IMR-90 (cell line): ENCODE data around the gene FAT2. TPM values are rescaled to one million over a fixed set of nuclear protein-coding genes. Genes with fewer than 3 reads are reported as not detected.

ENCODE experiments used
- ATAC-seq: fragments of 200-7000 bp; cut with Tn5 transposase; 2 replicates; pipeline ENCODE4 v1.9.1; 2020; ENCODE audit warnings: low read depth, mild to moderate bottlenecking, moderate library complexity
- BruUV-seq: library from RNA; stranded (reverse); fragments of 400-500 nt; replicated peaks from 2 replicates; lab custom pipeline; 2021; lab: Mats Ljungman, UMichigan
- CTCF ChIA-PET: fragments of 300-600 bp; formaldehyde crosslinking; extraction: SDS; loops from one replicate; lab custom pipeline; 2021; ENCODE audit warnings: antibody characterized with exemption; lab: Yijun Ruan, JAX
- POLR2A ChIA-PET: fragments of 300-600 bp; sonication (Branson Sonifier 250); formaldehyde crosslinking; loops from one replicate; lab custom pipeline; 2022; ENCODE audit warnings: antibody characterized with exemption; ENCODE audit not compliant: unreplicated experiment; lab: Charles Lee
- DNase-seq: peaks from one replicate; pipeline ENCODE4 v3.0.0; 2013
- H2AFZ ChIP-seq: replicated peaks from 2 replicates; pipeline ENCODE3; 2013; ENCODE audit warnings: low read length, mild to moderate bottlenecking; ENCODE audit not compliant: poor library complexity
- H2AK5ac ChIP-seq: 2 replicates; pipeline ENCODE4 v1.6.1; 2013; ENCODE audit warnings: low read depth, low read length, inconsistent platforms
- H2AK9ac ChIP-seq: replicated peaks from 2 replicates; pipeline ENCODE3; 2013; ENCODE audit warnings: mild to moderate bottlenecking, low read depth, low read length, moderate library complexity; ENCODE audit not compliant: poor library complexity
- H2BK120ac ChIP-seq: 2 replicates; pipeline ENCODE4 v1.6.1; 2013; ENCODE audit warnings: low read depth, low read length, inconsistent platforms
- H2BK15ac ChIP-seq: 3 replicates; pipeline ENCODE4 v1.6.1; 2013; ENCODE audit warnings: low read depth, low read length, inconsistent platforms
- H2BK20ac ChIP-seq: 2 replicates; pipeline ENCODE4 v1.6.1; 2013; ENCODE audit warnings: low read depth, mild to moderate bottlenecking, inconsistent platforms, low read length, moderate library complexity
- H2BK5ac ChIP-seq: 2 replicates; pipeline ENCODE4 v1.6.1; 2013; ENCODE audit warnings: mild to moderate bottlenecking, low read depth, low read length, inconsistent platforms; ENCODE audit not compliant: poor library complexity, severe bottlenecking
- H3K14ac ChIP-seq: replicated peaks from 2 replicates; pipeline ENCODE4 v1.6.1; 2013; ENCODE audit warnings: low read depth, low read length, inconsistent platforms
- H3K18ac ChIP-seq: 2 replicates; pipeline ENCODE4 v1.6.1; 2013; ENCODE audit warnings: low read depth, low read length, control low read depth
- H3K23ac ChIP-seq: 2 replicates; pipeline ENCODE4 v1.6.1; 2013; ENCODE audit warnings: low read depth, low read length, inconsistent platforms
- H3K27ac ChIP-seq: 2 replicates; pipeline ENCODE4 v1.5.1; 2013; ENCODE audit warnings: mild to moderate bottlenecking, control low read depth, low read length; ENCODE audit not compliant: insufficient read depth
- H3K27me3 ChIP-seq: 2 replicates; pipeline ENCODE4 v1.6.1; 2013; ENCODE audit warnings: low read length; ENCODE audit not compliant: control insufficient read depth, insufficient read depth
- H3K36me3 ChIP-seq: 2 replicates; pipeline ENCODE4 v1.6.1; 2013; ENCODE audit warnings: low read length, mixed read lengths; ENCODE audit not compliant: control insufficient read depth, insufficient read depth
- H3K4ac ChIP-seq: 2 replicates; pipeline ENCODE4 v1.6.1; 2013; ENCODE audit warnings: low read depth, low read length, inconsistent platforms
- H3K4me1 ChIP-seq: 2 replicates; pipeline ENCODE4 v1.6.1; 2013; ENCODE audit warnings: low read length, mixed read lengths; ENCODE audit not compliant: control insufficient read depth, insufficient read depth
- H3K4me2 ChIP-seq: 2 replicates; pipeline ENCODE4 v1.6.1; 2013; ENCODE audit warnings: low read depth, mild to moderate bottlenecking, control low read depth, low read length, moderate library complexity
- H3K4me3 ChIP-seq: 2 replicates; pipeline ENCODE4 v1.5.1; 2013; ENCODE audit warnings: low read depth, mild to moderate bottlenecking, control low read depth, low read length, moderate library complexity; ENCODE audit not compliant: insufficient read depth
- H3K56ac ChIP-seq: 2 replicates; pipeline ENCODE4 v1.6.1; 2013; ENCODE audit warnings: low read length, inconsistent platforms; ENCODE audit not compliant: insufficient read depth; ENCODE audit errors: extremely low read depth
- H3K79me1 ChIP-seq, 2 experiments: 2 replicates each; pipeline ENCODE4 v1.6.1; 2013; ENCODE audit warnings: low read length in 2 of 2, inconsistent platforms in 1 of 2, low read depth in 1 of 2
- H3K9ac ChIP-seq: 2 replicates; pipeline ENCODE4 v1.6.1; 2013; ENCODE audit warnings: low read depth, low read length, control low read depth
- H3K9me1 ChIP-seq: 2 replicates; pipeline ENCODE4 v1.6.1; 2013; ENCODE audit warnings: low read length, inconsistent platforms; ENCODE audit not compliant: insufficient read depth
- H3K9me3 ChIP-seq: 2 replicates; pipeline ENCODE4 v1.6.1; 2013; ENCODE audit warnings: low read length; ENCODE audit not compliant: control insufficient read depth, insufficient read depth
- H4K20me1 ChIP-seq: 2 replicates; pipeline ENCODE4 v1.6.1; 2013; ENCODE audit warnings: low read length, inconsistent platforms; ENCODE audit not compliant: insufficient read depth
- H4K5ac ChIP-seq: 2 replicates; pipeline ENCODE4 v1.6.1; 2013; ENCODE audit warnings: mild to moderate bottlenecking, low read depth, low read length, control low read depth
- H4K8ac ChIP-seq, 2 experiments: 2 replicates each; pipeline ENCODE4 v1.6.1; 2013; ENCODE audit warnings: low read depth in 2 of 2, low read length in 2 of 2, control low read depth in 1 of 2, inconsistent platforms in 1 of 2
- H4K91ac ChIP-seq: 2 replicates; pipeline ENCODE4 v1.6.1; 2013; ENCODE audit warnings: low read depth, low read length, inconsistent platforms; ENCODE audit not compliant: insufficient read depth
- BHLHE40 ChIP-seq: fragments of 150-350 bp; IDR thresholded peaks from 2 replicates; pipeline ENCODE4 v1.6.1; 2016; ENCODE audit warnings: mild to moderate bottlenecking, low read depth, low read length
- CEBPB ChIP-seq: IDR thresholded peaks from 2 replicates; pipeline ENCODE4 v1.6.1; 2012; ENCODE audit warnings: low read depth, low read length, improper control_type of control experiment
- CHD1 ChIP-seq: IDR thresholded peaks from 2 replicates; pipeline ENCODE4 v1.6.1; 2012; ENCODE audit warnings: low read depth, low read length, improper control_type of control experiment
- CTCF ChIP-seq: conservative IDR thresholded peaks from 2 replicates; pipeline ENCODE4 v1.5.1; 2012; ENCODE audit warnings: mild to moderate bottlenecking, low read depth, low read length, improper control_type of control experiment
- MXI1 ChIP-seq: IDR thresholded peaks from 2 replicates; pipeline ENCODE4 v1.6.1; 2012; ENCODE audit warnings: low read depth, mild to moderate bottlenecking, low read length, moderate library complexity, borderline replicate concordance
- NFE2L2 ChIP-seq: fragments of 150-350 bp; IDR thresholded peaks from 2 replicates; pipeline ENCODE4 v1.6.1; 2016; ENCODE audit warnings: low read depth, mild to moderate bottlenecking, low read length
- RCOR1 ChIP-seq: IDR thresholded peaks from 2 replicates; pipeline ENCODE4 v1.6.1; 2012; ENCODE audit warnings: mild to moderate bottlenecking, low read length, improper control_type of control experiment; ENCODE audit not compliant: insufficient replicate concordance
- RFX5 ChIP-seq: IDR thresholded peaks from 2 replicates; pipeline ENCODE4 v1.8.0; 2012; ENCODE audit warnings: low read depth, mild to moderate bottlenecking, low read length, moderate library complexity
- USF2 ChIP-seq: fragments of 150-350 bp; IDR thresholded peaks from 2 replicates; pipeline ENCODE4 v1.6.1; 2017; ENCODE audit warnings: mild to moderate bottlenecking, antibody characterized with exemption, low read length, low read depth
- WGBS, 2 experiments: methylation state at CpG; one replicate each; pipeline versions ENCODE4 v1.1.5 to v1.1.7; 2013; ENCODE audit warnings: missing lambda C conversion rate in 2 of 2; ENCODE audit not compliant: insufficient read length in 1 of 2; ENCODE audit errors: extremely low coverage in 2 of 2; 5-methylcytosine and 5-hydroxymethylcytosine counted together
- dilution Hi-C: fragments of 300-500 bp; cut with HindIII; formaldehyde crosslinking; loops from one replicate; pipeline ENCODE4 v1.14.3; 2018; ENCODE audit warnings: low sequenced_read_pairs; ENCODE audit not compliant: unreplicated experiment
- in situ Hi-C: fragments of 300-500 bp; cut with MboI; formaldehyde crosslinking; loops from 3 replicates; pipeline ENCODE4 v1.14.3; 2019; ENCODE audit warnings: low sequenced_read_pairs, inconsistent platforms, mixed read lengths
- intact Hi-C: fragments of 100-400 bp; cut with micrococcal nuclease; formaldehyde crosslinking; loops from 2 replicates; pipeline ENCODE4 v1.10.0; 2022
- polyA plus RNA-seq, 3 experiments: library from polyadenylated mRNA; depleted of rRNA; stranded (reverse); fragments of >200 nt; gene quantifications; 2 replicates each; pipeline ENCODE4 v1.2.3, GENCODE V29; 2012; ENCODE audit warnings: low replicate concordance in 1 of 3
- total RNA-seq: library from RNA; depleted of rRNA; stranded (reverse); fragments of >200 nt; gene quantifications from 2 replicates; pipeline ENCODE4 v1.2.3, GENCODE V29; 2012

FAT2 gene
- total and polyA plus RNA-seq, 2 of the 4 experiments (the other 2 are of a cell fraction), result under 0.01 to 0.03 TPM

GRCh38 chr5:151565971-151566370 is 25.2 kb downstream of the FAT2 start:
- H4K5ac ChIP-seq, result no peak overlapping the region
- dilution Hi-C loops, result no loop called here
- H3K9me3 ChIP-seq, result no peaks in the 10 kb centered on the region
- TF ChIP-seq MXI1, result no peak
- TF ChIP-seq RCOR1, result no peak
- no peak for TF ChIP-seq USF2
- TF ChIP-seq CHD1, result no peak
- TF ChIP-seq BHLHE40, result no peak
- no peak for TF ChIP-seq RFX5
- TF ChIP-seq CEBPB, result no peak
- no peak for TF ChIP-seq NFE2L2
- no peak for TF ChIP-seq CTCF
- no peak overlapping the region for H3K14ac ChIP-seq
- no peak overlapping the region for H3K9ac ChIP-seq
- H2BK120ac ChIP-seq, result no peak overlapping the region
- DNase-seq (no peak), ATAC-seq (no peak)
- H3K4me1 ChIP-seq, result no peaks in the 10 kb centered on the region
- no peak overlapping the region for H2BK15ac ChIP-seq
- intact Hi-C loops, result no loop called here
- H3K4ac ChIP-seq, result no peak overlapping the region
- ChIA-PET POLR2A (no interaction called here), CTCF (no interaction called here)
- H2BK20ac ChIP-seq, result no peak overlapping the region
- H3K4me3 ChIP-seq, result no peak overlapping the region
- no peak overlapping the region for H2BK5ac ChIP-seq
- H3K23ac ChIP-seq, result no peak overlapping the region
- no TSS peak for BruUV-seq
- H3K18ac ChIP-seq, result no peak overlapping the region
- H3K9me1 ChIP-seq, result no peaks in the 10 kb centered on the region
- no peak overlapping the region for H3K4me2 ChIP-seq
- H2AFZ ChIP-seq, result no peak overlapping the region
- no peaks in the 10 kb centered on the region for H3K36me3 ChIP-seq
- no peaks in the 10 kb centered on the region for H4K20me1 ChIP-seq
- H3K27me3 ChIP-seq, result peaks cover 10% of the 10 kb centered on the region
- no peak overlapping the region for H3K27ac ChIP-seq
- no peak overlapping the region for H2AK9ac ChIP-seq
- no peak overlapping the region for H4K91ac ChIP-seq
- no peaks in the 10 kb centered on the region for H3K79me1 ChIP-seq
- no peak overlapping the region for H3K56ac ChIP-seq
- 43% methylated on average over 1 of the region's 11 CpGs; no CpG with 5 or more reads in 1 of the 2 experiments for WGBS, 2 experiments
- no peak overlapping the region for H2AK5ac ChIP-seq
- no peak overlapping the region for H4K8ac ChIP-seq
- in situ Hi-C loops, result no loop called here
